Astrocyte (in vitro differentiated cells and primary cell): ENCODE data around the gene SAMD4A. TPM values are rescaled to one million over a fixed set of nuclear protein-coding genes. Genes with fewer than 3 reads are reported as not detected.

ENCODE experiments used
- DNase-seq: peaks from one replicate; pipeline ENCODE4 v3.0.0-alpha.2; 2010; ENCODE audit warnings: low read depth
- FAIRE-seq: peaks from 2 replicates; lab custom pipeline; 2011; peaks lifted over from hg19 to GRCh38; lab: Jason Lieb, UNC
- H2AFZ ChIP-seq: 2 replicates; pipeline ENCODE4 v1.6.0; 2012; ENCODE audit warnings: low read depth, low read length, inconsistent platforms
- H3K27ac ChIP-seq: 2 replicates; pipeline ENCODE4 v1.5.1; 2011; ENCODE audit warnings: low read depth, low read length, inconsistent platforms
- H3K27me3 ChIP-seq: 2 replicates; pipeline ENCODE4 v1.6.0; 2011; ENCODE audit warnings: low read length, inconsistent platforms; ENCODE audit not compliant: insufficient read depth
- H3K36me3 ChIP-seq: 2 replicates; pipeline ENCODE4 v1.5.1; 2011; ENCODE audit warnings: low read length, inconsistent platforms; ENCODE audit not compliant: insufficient read depth
- H3K4me1 ChIP-seq: 2 replicates; pipeline ENCODE4 v1.5.1; 2011; ENCODE audit warnings: low read length, inconsistent platforms; ENCODE audit not compliant: insufficient read depth
- H3K4me2 ChIP-seq: 2 replicates; pipeline ENCODE4 v1.6.0; 2012; ENCODE audit warnings: low read length, inconsistent platforms
- H3K4me3 ChIP-seq: 2 replicates; pipeline ENCODE4 v1.5.1; 2011; ENCODE audit warnings: low read depth, mild to moderate bottlenecking, low read length, inconsistent platforms; ENCODE audit not compliant: insufficient read depth
- H3K79me2 ChIP-seq: 2 replicates; pipeline ENCODE4 v1.6.0; 2012; ENCODE audit warnings: mild to moderate bottlenecking, low read length, inconsistent platforms; ENCODE audit not compliant: insufficient read depth
- H3K9ac ChIP-seq: 2 replicates; pipeline ENCODE4 v1.6.0; 2012; ENCODE audit warnings: mild to moderate bottlenecking, low read length, inconsistent platforms
- H3K9me3 ChIP-seq: 2 replicates; pipeline ENCODE4 v1.5.1; 2012; ENCODE audit warnings: low read depth, mild to moderate bottlenecking, low read length, inconsistent platforms; ENCODE audit not compliant: insufficient read depth
- H4K20me1 ChIP-seq: 2 replicates; pipeline ENCODE4 v1.6.0; 2012; ENCODE audit warnings: low read length, inconsistent platforms; ENCODE audit not compliant: insufficient read depth
- H3K27ac Mint-ChIP-seq: one replicate; pipeline ENCODE4 v1.8.0; 2021; ENCODE audit warnings: mild to moderate bottlenecking, mixed read lengths; ENCODE audit not compliant: unreplicated experiment
- H3K27me3 Mint-ChIP-seq: one replicate; pipeline ENCODE4 v1.8.0; 2021; ENCODE audit warnings: low read depth, mixed read lengths; ENCODE audit not compliant: unreplicated experiment
- H3K36me3 Mint-ChIP-seq: one replicate; pipeline ENCODE4 v1.8.0; 2021; ENCODE audit warnings: low read depth, mixed read lengths; ENCODE audit not compliant: unreplicated experiment
- H3K4me1 Mint-ChIP-seq: one replicate; pipeline ENCODE4 v1.8.0; 2021; ENCODE audit warnings: low read depth, mixed read lengths; ENCODE audit not compliant: unreplicated experiment
- H3K4me3 Mint-ChIP-seq: one replicate; pipeline ENCODE4 v1.8.0; 2021; ENCODE audit warnings: mild to moderate bottlenecking, moderate library complexity, mixed read lengths; ENCODE audit not compliant: unreplicated experiment
- H3K9me3 Mint-ChIP-seq: one replicate; pipeline ENCODE4 v1.8.0; 2021; ENCODE audit warnings: mild to moderate bottlenecking, mixed read lengths; ENCODE audit not compliant: unreplicated experiment
- EZH2 ChIP-seq: IDR thresholded peaks from 2 replicates; pipeline ENCODE4 v1.6.1; 2012; ENCODE audit warnings: mild to moderate bottlenecking, low read length, inconsistent platforms; ENCODE audit not compliant: insufficient read depth
- total RNA-seq: library from RNA; stranded (reverse); gene quantifications from 2 replicates; pipeline ENCODE4 v1.2.1, GENCODE V29; 2021
- TF ChIP-seq, protein P1 (sequence below): IDR thresholded peaks from 2 replicates; pipeline ENCODE4 v1.5.1; 2011; ENCODE audit warnings: low read depth, mild to moderate bottlenecking, inconsistent platforms, low read length, moderate library complexity; ENCODE audit not compliant: insufficient read depth

SAMD4A gene
- total RNA-seq, 1 donor from 2014 or later: 68.2 TPM

GRCh38 chr14:54675236-54676128 lies 108.6 kb downstream of the SAMD4A start:
- peaks cover 26% of the 10 kb centered on the region for H4K20me1 ChIP-seq
- no peak for TF ChIP-seq EZH2
- TF ChIP-seq, protein P1, sequence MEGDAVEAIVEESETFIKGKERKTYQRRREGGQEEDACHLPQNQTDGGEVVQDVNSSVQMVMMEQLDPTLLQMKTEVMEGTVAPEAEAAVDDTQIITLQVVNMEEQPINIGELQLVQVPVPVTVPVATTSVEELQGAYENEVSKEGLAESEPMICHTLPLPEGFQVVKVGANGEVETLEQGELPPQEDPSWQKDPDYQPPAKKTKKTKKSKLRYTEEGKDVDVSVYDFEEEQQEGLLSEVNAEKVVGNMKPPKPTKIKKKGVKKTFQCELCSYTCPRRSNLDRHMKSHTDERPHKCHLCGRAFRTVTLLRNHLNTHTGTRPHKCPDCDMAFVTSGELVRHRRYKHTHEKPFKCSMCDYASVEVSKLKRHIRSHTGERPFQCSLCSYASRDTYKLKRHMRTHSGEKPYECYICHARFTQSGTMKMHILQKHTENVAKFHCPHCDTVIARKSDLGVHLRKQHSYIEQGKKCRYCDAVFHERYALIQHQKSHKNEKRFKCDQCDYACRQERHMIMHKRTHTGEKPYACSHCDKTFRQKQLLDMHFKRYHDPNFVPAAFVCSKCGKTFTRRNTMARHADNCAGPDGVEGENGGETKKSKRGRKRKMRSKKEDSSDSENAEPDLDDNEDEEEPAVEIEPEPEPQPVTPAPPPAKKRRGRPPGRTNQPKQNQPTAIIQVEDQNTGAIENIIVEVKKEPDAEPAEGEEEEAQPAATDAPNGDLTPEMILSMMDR: no peak
- H3K9me3 Mint-ChIP-seq: no peaks in the 10 kb centered on the region
- peaks cover 7% of the 10 kb centered on the region for H3K36me3 Mint-ChIP-seq
- no peak overlapping the region for H3K4me3 ChIP-seq
- DNase-seq (no peak), FAIRE-seq (peak; percentile 39)
- no peaks in the 10 kb centered on the region for H3K27me3 Mint-ChIP-seq
- peak overlapping the region; percentile 73 for H3K27ac Mint-ChIP-seq
- peak overlapping the region; percentile 9 for H3K4me2 ChIP-seq
- H3K4me3 Mint-ChIP-seq: no peak overlapping the region
- no peaks in the 10 kb centered on the region for H3K36me3 ChIP-seq
- H3K79me2 ChIP-seq: peaks cover 55% of the 10 kb centered on the region
- H2AFZ ChIP-seq: no peak overlapping the region
- H3K27me3 ChIP-seq: no peaks in the 10 kb centered on the region
- H3K27ac ChIP-seq: no peak overlapping the region
- no peak overlapping the region for H3K9ac ChIP-seq
- peaks cover 41% of the 10 kb centered on the region for H3K4me1 ChIP-seq
- no peaks in the 10 kb centered on the region for H3K9me3 ChIP-seq
- peaks cover 86% of the 10 kb centered on the region for H3K4me1 Mint-ChIP-seq

DNA sequence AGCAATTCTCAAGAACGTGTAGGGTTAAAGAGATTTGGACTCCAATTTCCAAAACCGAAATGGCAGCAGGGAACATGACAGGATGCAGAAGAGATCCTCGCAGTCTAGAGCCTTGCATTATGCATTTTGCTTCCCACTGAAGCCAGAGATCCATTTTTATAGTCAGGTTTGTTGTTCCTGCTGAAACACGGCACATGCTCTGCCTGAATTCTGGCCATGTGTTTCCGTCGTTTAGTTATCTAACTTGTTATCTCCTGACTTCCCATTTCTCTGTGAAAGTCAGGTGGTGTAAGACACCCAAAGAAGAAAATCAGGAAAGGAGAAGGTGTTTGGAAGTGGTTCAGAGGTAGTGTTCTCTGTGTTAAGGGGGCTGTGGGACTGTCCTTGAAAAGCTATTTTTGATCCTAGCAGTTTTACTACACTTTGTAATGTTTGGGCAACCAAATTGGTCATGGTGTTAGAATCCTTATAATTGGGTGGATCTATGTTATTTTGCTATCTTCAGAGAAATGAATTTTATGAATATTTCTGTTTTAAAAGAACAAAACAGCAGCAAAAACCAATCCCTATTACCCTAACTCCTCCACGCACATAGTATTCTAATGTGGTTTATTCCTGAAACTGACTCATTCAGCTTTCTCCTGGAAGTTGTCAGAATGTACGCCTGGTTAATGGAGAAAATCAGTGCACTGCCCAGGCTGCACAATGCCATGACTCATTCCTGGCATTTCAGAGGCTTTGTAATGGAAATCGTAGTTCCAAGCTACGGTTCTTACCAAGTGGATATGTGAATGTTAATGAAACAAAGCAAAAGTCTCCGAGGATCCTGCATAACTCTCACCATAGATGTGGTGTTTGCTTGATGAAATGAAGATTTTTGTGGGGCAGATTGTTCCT lies 110.1 kb downstream of the SAMD4A start:
- peak; percentile 99 for DNase-seq
- Mint-ChIP-seq H3K4me1 (peaks cover 83% of the 10 kb centered on the region), H3K36me3 (peaks cover 5% of the 10 kb centered on the region), H3K4me3 (peak overlapping the region; percentile 14), H3K27ac (peak overlapping the region; percentile 92), H3K9me3 (no peaks in the 10 kb centered on the region), H3K27me3 (no peaks in the 10 kb centered on the region)
- peak overlapping the region; percentile 87 for H3K27ac ChIP-seq
- H3K4me3 ChIP-seq: peak overlapping the region; percentile 37
- peaks cover 13% of the 10 kb centered on the region for H4K20me1 ChIP-seq
- no peak overlapping the region for H2AFZ ChIP-seq
- no peaks in the 10 kb centered on the region for H3K36me3 ChIP-seq
- H3K4me2 ChIP-seq: peak overlapping the region; percentile 62
- H3K27me3 ChIP-seq: no peaks in the 10 kb centered on the region
- no peak for TF ChIP-seq EZH2
- TF ChIP-seq, protein P1: no peak
- peaks cover 41% of the 10 kb centered on the region for H3K4me1 ChIP-seq
- peaks cover 45% of the 10 kb centered on the region for H3K79me2 ChIP-seq
- no peaks in the 10 kb centered on the region for H3K9me3 ChIP-seq
- peak; percentile 95 for FAIRE-seq
- peak overlapping the region; percentile 72 for H3K9ac ChIP-seq
